WTC11 (cell line): ENCODE measurements around the gene RSU1.

ENCODE experiments used
- CBFB ChIP-seq: sonication (generic); formaldehyde crosslinking; IDR thresholded peaks from 2 replicates; pipeline ENCODE4 v1.8.1; 2022; ENCODE audit warnings: mild to moderate bottlenecking, low read depth, missing genetic modification reagents
- CREB1 ChIP-seq: sonication (generic); formaldehyde crosslinking; IDR thresholded peaks from 2 replicates; pipeline ENCODE4 v1.8.0; 2023; ENCODE audit warnings: mild to moderate bottlenecking, missing genetic modification reagents
- CTCF ChIP-seq: fragments of 200-600 bp; IDR thresholded peaks from 2 replicates; pipeline ENCODE4 v1.8.0; 2022; ENCODE audit warnings: antibody characterized with exemption
- E2F1 ChIP-seq: sonication (generic); formaldehyde crosslinking; IDR thresholded peaks from 2 replicates; pipeline ENCODE4 v1.8.0; 2022; ENCODE audit warnings: mild to moderate bottlenecking, missing genetic modification reagents
- MAX ChIP-seq: sonication (generic); formaldehyde crosslinking; IDR thresholded peaks from 2 replicates; pipeline ENCODE4 v1.8.0; 2022; ENCODE audit warnings: mild to moderate bottlenecking, missing genetic modification reagents
- MLX ChIP-seq: sonication (generic); formaldehyde crosslinking; IDR thresholded peaks from 2 replicates; pipeline ENCODE4 v1.8.1; 2023; ENCODE audit warnings: mild to moderate bottlenecking, missing genetic modification reagents, moderate library complexity
- TCF7 ChIP-seq: sonication (generic); formaldehyde crosslinking; IDR thresholded peaks from 2 replicates; pipeline ENCODE4 v1.8.0; 2022; ENCODE audit warnings: mild to moderate bottlenecking, low read depth, missing genetic modification reagents, moderate library complexity
- TEAD1 ChIP-seq: sonication (generic); formaldehyde crosslinking; IDR thresholded peaks from 2 replicates; pipeline ENCODE4 v1.8.0; 2022; ENCODE audit warnings: mild to moderate bottlenecking, missing genetic modification reagents
- USF2 ChIP-seq: sonication (generic); formaldehyde crosslinking; IDR thresholded peaks from 2 replicates; pipeline ENCODE4 v1.8.1; 2023; ENCODE audit warnings: mild to moderate bottlenecking, missing genetic modification reagents, moderate library complexity
- ZBTB43 ChIP-seq: sonication (generic); formaldehyde crosslinking; IDR thresholded peaks from 2 replicates; pipeline ENCODE4 v1.8.1; 2023; ENCODE audit warnings: mild to moderate bottlenecking, missing genetic modification reagents
- TF ChIP-seq, protein P1 (sequence below): sonication (generic); formaldehyde crosslinking; IDR thresholded peaks from 2 replicates; pipeline ENCODE4 v1.8.1; 2022; ENCODE audit warnings: mild to moderate bottlenecking, moderate library complexity, missing genetic modification reagents
- TF ChIP-seq, protein P2 (sequence below): sonication (generic); formaldehyde crosslinking; IDR thresholded peaks from 2 replicates; pipeline ENCODE4 v1.8.1; 2023; ENCODE audit warnings: mild to moderate bottlenecking, moderate library complexity, missing genetic modification reagents

DNA sequence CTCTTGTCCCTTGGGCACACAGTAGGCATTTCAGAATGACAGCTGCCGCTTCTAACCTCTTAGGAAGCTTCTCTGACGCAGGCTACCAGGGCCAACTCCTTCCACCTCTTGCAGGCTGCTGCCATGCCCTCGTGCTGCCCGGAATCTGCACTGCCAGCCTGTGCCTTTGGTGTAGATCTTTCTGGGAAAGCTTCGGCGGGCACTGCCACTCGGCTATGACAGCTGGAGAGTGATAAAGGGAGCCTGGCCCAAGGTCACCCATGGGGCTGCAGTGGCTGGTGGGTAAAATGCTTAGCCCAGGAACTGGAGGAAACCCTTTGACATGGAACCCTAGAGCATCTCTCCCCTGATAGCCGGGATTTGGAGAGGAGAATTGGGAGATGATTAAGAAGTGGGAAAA is 217.6 kb downstream of the RSU1 start:
- no peak for TF ChIP-seq MLX (CRISPR knock-in tag)
- no peak for TF ChIP-seq MAX
- no peak for TF ChIP-seq CTCF
- TF ChIP-seq TEAD1 (CRISPR knock-in tag): no peak
- no peak for TF ChIP-seq TCF7
- no peak for TF ChIP-seq CBFB (CRISPR knock-in tag)
- TF ChIP-seq ZBTB43 (CRISPR knock-in tag): no peak
- TF ChIP-seq, protein P1, sequence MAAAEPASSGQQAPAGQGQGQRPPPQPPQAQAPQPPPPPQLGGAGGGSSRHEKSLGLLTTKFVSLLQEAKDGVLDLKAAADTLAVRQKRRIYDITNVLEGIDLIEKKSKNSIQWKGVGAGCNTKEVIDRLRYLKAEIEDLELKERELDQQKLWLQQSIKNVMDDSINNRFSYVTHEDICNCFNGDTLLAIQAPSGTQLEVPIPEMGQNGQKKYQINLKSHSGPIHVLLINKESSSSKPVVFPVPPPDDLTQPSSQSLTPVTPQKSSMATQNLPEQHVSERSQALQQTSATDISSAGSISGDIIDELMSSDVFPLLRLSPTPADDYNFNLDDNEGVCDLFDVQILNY: no peak
- TF ChIP-seq USF2 (CRISPR knock-in tag): no peak
- no peak for TF ChIP-seq E2F1
- no peak for TF ChIP-seq CREB1
- TF ChIP-seq, protein P2, sequence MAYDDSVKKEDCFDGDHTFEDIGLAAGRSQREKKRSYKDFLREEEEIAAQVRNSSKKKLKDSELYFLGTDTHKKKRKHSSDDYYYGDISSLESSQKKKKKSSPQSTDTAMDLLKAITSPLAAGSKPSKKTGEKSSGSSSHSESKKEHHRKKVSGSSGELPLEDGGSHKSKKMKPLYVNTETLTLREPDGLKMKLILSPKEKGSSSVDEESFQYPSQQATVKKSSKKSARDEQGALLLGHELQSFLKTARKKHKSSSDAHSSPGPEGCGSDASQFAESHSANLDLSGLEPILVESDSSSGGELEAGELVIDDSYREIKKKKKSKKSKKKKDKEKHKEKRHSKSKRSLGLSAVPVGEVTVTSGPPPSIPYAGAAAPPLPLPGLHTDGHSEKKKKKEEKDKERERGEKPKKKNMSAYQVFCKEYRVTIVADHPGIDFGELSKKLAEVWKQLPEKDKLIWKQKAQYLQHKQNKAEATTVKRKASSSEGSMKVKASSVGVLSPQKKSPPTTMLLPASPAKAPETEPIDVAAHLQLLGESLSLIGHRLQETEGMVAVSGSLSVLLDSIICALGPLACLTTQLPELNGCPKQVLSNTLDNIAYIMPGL (CRISPR knock-in tag): no peak
